Right renal pelvis (tissue), 4 donors: ENCODE results near the gene NCDN. TPM values are rescaled to one million over a fixed set of nuclear protein-coding genes. Genes with fewer than 3 reads are reported as not detected.

Source experiments
- polyA plus RNA-seq, 4 donors: library from polyadenylated mRNA; unstranded; fragments of 120-200 nt; gene quantifications; one replicate each; pipeline ENCODE4 v1.2.1, GENCODE V29; 2013; ENCODE audit not compliant: insufficient read length in 4 of 4

Gene NCDN
- polyA plus RNA-seq, 4 donors, result 15.7 to 21.6 (median 17.5) TPM

Other genes with a start within 250 kb of the NCDN start
- 10 to 100 TPM; 59.4 to 64.4 (median 60.6) TPM for gene KIAA0319L, start 396 bp upstream of the NCDN start, polyA plus RNA-seq
- gene TFAP2E, start 15.5 kb downstream of the NCDN start, polyA plus RNA-seq, result 1 to 10 TPM in 1 of 4 donors, under 1 TPM in 3; 0.79 to 1.1 (median 0.95) TPM
- gene PSMB2, start 83.7 kb downstream of the NCDN start, polyA plus RNA-seq, result 10 to 100 TPM; 83.1 to 94.8 (median 90.1) TPM
- 1 to 10 TPM; 8.3 to 9.8 (median 8.7) TPM for gene C1orf216, start 161.1 kb downstream of the NCDN start, polyA plus RNA-seq
- gene CLSPN, start 212.2 kb downstream of the NCDN start, polyA plus RNA-seq, result 10 to 100 TPM; 10.8 to 13.7 (median 12.0) TPM